ENCODE results near the gene GRIK3. TPM values are rescaled to one million over a fixed set of nuclear protein-coding genes. Genes with fewer than 3 reads are reported as not detected.

The GRIK3 gene
- total RNA-seq, 2 experiments from 2014 or later, result 16.3 to 55.0 TPM

DNA sequence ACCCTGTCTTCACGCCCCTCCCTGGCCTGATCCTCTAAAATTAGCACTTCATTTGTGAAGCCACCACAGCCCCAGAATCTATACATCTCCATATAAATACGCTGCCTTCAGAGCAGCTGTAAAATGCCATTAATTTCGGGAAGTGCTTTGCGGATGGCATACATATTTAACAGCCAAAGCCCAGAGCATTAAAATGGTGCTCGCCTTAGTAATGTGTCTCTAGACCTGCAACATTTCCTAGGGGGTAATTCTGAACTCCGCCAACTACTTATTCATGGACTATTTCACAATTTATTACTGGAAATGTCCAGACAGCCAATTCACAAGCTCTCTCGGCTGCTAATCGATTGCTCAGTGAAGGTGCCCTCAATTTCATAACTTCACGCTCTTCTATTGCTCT, 189.4 kb downstream of the GRIK3 start:
- Histone ChIP-seq H3K4me1 (ENCODE audit: insufficient read depth, low read length, poor library complexity, severe bottlenecking) (no peaks in the 10 kb centered on the region), H3K9me2 (ENCODE audit: insufficient read depth, low read length) (no peaks in the 10 kb centered on the region), H3K27ac (ENCODE audit: low read depth, low read length, poor library complexity, severe bottlenecking) (no peak overlapping the region), H2AFZ (ENCODE audit: low read length) (no peak overlapping the region), H3K9me3 (ENCODE audit: low read length) (no peaks in the 10 kb centered on the region), H3K79me2 (ENCODE audit: insufficient read depth, low read depth, low read length) (no peaks in the 10 kb centered on the region), H3K36me3 (ENCODE audit: insufficient read depth, low read length) (no peaks in the 10 kb centered on the region), H3K4me3 (ENCODE audit: low read depth, low read length, poor library complexity, severe bottlenecking) (no peak overlapping the region), H4K20me1 (ENCODE audit: insufficient read depth, low read length) (no peaks in the 10 kb centered on the region), H3K4me2 (ENCODE audit: low read length) (no peak overlapping the region)
- DNase-seq (ENCODE audit: low spot score), result no peak
- BruUV-seq (replicated peaks), result no TSS peak
- CTCF ChIA-PET (ENCODE audit: unreplicated experiment), result no interaction called here
- TF ChIP-seq, protein P1, sequence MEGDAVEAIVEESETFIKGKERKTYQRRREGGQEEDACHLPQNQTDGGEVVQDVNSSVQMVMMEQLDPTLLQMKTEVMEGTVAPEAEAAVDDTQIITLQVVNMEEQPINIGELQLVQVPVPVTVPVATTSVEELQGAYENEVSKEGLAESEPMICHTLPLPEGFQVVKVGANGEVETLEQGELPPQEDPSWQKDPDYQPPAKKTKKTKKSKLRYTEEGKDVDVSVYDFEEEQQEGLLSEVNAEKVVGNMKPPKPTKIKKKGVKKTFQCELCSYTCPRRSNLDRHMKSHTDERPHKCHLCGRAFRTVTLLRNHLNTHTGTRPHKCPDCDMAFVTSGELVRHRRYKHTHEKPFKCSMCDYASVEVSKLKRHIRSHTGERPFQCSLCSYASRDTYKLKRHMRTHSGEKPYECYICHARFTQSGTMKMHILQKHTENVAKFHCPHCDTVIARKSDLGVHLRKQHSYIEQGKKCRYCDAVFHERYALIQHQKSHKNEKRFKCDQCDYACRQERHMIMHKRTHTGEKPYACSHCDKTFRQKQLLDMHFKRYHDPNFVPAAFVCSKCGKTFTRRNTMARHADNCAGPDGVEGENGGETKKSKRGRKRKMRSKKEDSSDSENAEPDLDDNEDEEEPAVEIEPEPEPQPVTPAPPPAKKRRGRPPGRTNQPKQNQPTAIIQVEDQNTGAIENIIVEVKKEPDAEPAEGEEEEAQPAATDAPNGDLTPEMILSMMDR (conservative IDR thresholded peaks at IDR 0.05; ENCODE audit: low read length), result no peak
- TF ChIP-seq EZH2phosphoT487 (IDR thresholded peaks at IDR 0.05; ENCODE audit: borderline replicate concordance, low read depth, low read length), result no peak
- POLR2A ChIA-PET, result no interaction called here
- intact Hi-C loops (cut with micrococcal nuclease; ENCODE audit: unreplicated experiment), result no loop called here

DNA sequence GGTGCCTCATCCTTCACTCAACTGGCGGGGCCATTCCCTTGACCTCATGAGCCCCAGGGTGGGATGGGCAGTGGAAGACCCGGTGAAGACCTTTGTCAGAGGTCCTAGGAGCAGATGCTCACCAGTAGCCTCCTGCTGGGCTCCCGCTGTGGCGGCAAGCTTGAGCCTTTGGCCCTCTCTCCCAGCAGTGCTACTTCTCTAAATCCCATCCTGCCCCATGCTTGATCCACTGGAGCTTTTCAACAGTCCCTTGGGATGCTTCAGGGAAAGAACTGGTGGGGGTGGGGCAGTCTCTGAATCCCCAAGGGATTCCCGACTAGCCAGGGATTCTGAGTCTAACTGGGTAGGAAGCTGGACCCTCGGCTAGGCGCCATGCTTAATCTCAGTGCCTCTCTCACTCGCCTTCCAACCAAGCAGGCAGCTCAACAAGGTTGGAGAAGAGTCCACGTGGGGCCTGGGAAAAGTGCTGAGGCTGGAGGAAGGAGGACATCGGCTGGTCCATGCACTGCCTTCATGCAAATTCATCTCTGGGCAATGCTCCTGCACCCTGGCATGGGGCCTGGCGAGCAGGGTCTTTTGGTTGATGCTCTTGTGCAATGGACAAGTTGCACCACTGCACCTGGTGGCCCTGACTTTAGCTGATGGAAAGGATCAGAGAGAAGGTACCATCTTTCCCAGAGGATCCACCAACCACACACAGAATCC, 190.3 kb downstream of the GRIK3 start:
- Histone ChIP-seq H3K4me3 (ENCODE audit: low read depth, low read length, poor library complexity, severe bottlenecking) (no peak overlapping the region), H3K79me2 (ENCODE audit: insufficient read depth, low read depth, low read length) (no peaks in the 10 kb centered on the region), H3K36me3 (ENCODE audit: insufficient read depth, low read length) (no peaks in the 10 kb centered on the region), H3K9me3 (ENCODE audit: low read length) (no peaks in the 10 kb centered on the region), H3K4me1 (ENCODE audit: insufficient read depth, low read length, poor library complexity, severe bottlenecking) (no peaks in the 10 kb centered on the region), H2AFZ (ENCODE audit: low read length) (no peak overlapping the region), H3K4me2 (ENCODE audit: low read length) (no peak overlapping the region), H3K27ac (ENCODE audit: low read depth, low read length, poor library complexity, severe bottlenecking) (no peak overlapping the region), H4K20me1 (ENCODE audit: insufficient read depth, low read length) (no peaks in the 10 kb centered on the region), H3K9me2 (ENCODE audit: insufficient read depth, low read length) (no peaks in the 10 kb centered on the region)
- ChIA-PET POLR2A (interaction anchor here (0.6 kb wide), 1 partner anchor 20 kb away, joined by 4 read pairs; no protein-coding TSS in a partner anchor), CTCF (ENCODE audit: unreplicated experiment) (no interaction called here)
- no peak for TF ChIP-seq EZH2phosphoT487 (IDR thresholded peaks at IDR 0.05; ENCODE audit: borderline replicate concordance, low read depth, low read length)
- TF ChIP-seq, protein P1 (conservative IDR thresholded peaks at IDR 0.05; ENCODE audit: low read length), result no peak
- BruUV-seq (replicated peaks), result no TSS peak
- DNase-seq (ENCODE audit: low spot score), result no peak
- intact Hi-C loops (cut with micrococcal nuclease; ENCODE audit: unreplicated experiment), result no loop called here

GRCh38 chr1:36843027-36843426, 191.3 kb downstream of the GRIK3 start:
- CTCF ChIA-PET (ENCODE audit: unreplicated experiment), result no interaction called here
- no peak overlapping the region for H3K4me2 ChIP-seq (ENCODE audit: low read length)
- no peak overlapping the region for H3K4me3 ChIP-seq (ENCODE audit: low read depth, low read length, poor library complexity, severe bottlenecking)
- DNase-seq (ENCODE audit: low spot score), result no peak
- intact Hi-C loops (cut with micrococcal nuclease; ENCODE audit: unreplicated experiment), result no loop called here
- TF ChIP-seq, protein P1 (conservative IDR thresholded peaks at IDR 0.05; ENCODE audit: low read length), result no peak
- TF ChIP-seq EZH2phosphoT487 (IDR thresholded peaks at IDR 0.05; ENCODE audit: borderline replicate concordance, low read depth, low read length), result no peak
- no TSS peak for BruUV-seq (replicated peaks)
- H3K27ac ChIP-seq (ENCODE audit: low read depth, low read length, poor library complexity, severe bottlenecking), result no peak overlapping the region
- H3K79me2 ChIP-seq (ENCODE audit: insufficient read depth, low read depth, low read length), result no peaks in the 10 kb centered on the region
- POLR2A ChIA-PET, result no interaction called here
- H3K9me3 ChIP-seq (ENCODE audit: low read length), result no peaks in the 10 kb centered on the region
- H4K20me1 ChIP-seq (ENCODE audit: insufficient read depth, low read length), result no peaks in the 10 kb centered on the region
- H3K4me1 ChIP-seq (ENCODE audit: insufficient read depth, low read length, poor library complexity, severe bottlenecking), result no peaks in the 10 kb centered on the region
- no peaks in the 10 kb centered on the region for H3K9me2 ChIP-seq (ENCODE audit: insufficient read depth, low read length)
- H3K36me3 ChIP-seq (ENCODE audit: insufficient read depth, low read length), result no peaks in the 10 kb centered on the region
- H2AFZ ChIP-seq (ENCODE audit: low read length), result no peak overlapping the region

Data from OCI-LY7 (cell line).